HEK293 (cell line): ENCODE results near the gene BCAN.

ENCODE experiments used
- KLF7 ChIP-seq: fragments of 450-650 bp; formaldehyde crosslinking; IDR thresholded peaks from 2 replicates; pipeline ENCODE4 v1.5.1; 2016; ENCODE audit warnings: missing biosample characterization, missing genetic modification characterization, borderline replicate concordance
- ZBTB7A ChIP-seq: fragments of 450-650 bp; formaldehyde crosslinking; IDR thresholded peaks from 2 replicates; pipeline ENCODE4 v1.5.1; 2016; ENCODE audit warnings: low read depth, missing biosample characterization, missing genetic modification characterization
- ZNF211 ChIP-seq: fragments of 450-650 bp; formaldehyde crosslinking; IDR thresholded peaks from 2 replicates; pipeline ENCODE4 v1.5.1; 2016; ENCODE audit warnings: low read depth, missing biosample characterization, missing genetic modification characterization
- ZNF530 ChIP-seq: fragments of 450-650 bp; formaldehyde crosslinking; IDR thresholded peaks from 2 replicates; pipeline ENCODE4 v1.5.1; 2016; ENCODE audit warnings: low read depth, missing biosample characterization, missing genetic modification characterization
- TF ChIP-seq, protein P1 (sequence below): fragments of 450-650 bp; formaldehyde crosslinking; IDR thresholded peaks from 2 replicates; pipeline ENCODE4 v1.5.1; 2016; ENCODE audit warnings: missing biosample characterization, missing genetic modification characterization
- TF ChIP-seq, protein P2 (sequence below): fragments of 450-650 bp; formaldehyde crosslinking; IDR thresholded peaks from 2 replicates; pipeline ENCODE4 v1.5.1; 2017; ENCODE audit warnings: missing biosample characterization, missing genetic modification characterization
- TF ChIP-seq, protein P3 (sequence below): fragments of 450-650 bp; formaldehyde crosslinking; IDR thresholded peaks from 2 replicates; pipeline ENCODE4 v1.5.1; 2016; ENCODE audit warnings: missing biosample characterization, missing genetic modification characterization

DNA sequence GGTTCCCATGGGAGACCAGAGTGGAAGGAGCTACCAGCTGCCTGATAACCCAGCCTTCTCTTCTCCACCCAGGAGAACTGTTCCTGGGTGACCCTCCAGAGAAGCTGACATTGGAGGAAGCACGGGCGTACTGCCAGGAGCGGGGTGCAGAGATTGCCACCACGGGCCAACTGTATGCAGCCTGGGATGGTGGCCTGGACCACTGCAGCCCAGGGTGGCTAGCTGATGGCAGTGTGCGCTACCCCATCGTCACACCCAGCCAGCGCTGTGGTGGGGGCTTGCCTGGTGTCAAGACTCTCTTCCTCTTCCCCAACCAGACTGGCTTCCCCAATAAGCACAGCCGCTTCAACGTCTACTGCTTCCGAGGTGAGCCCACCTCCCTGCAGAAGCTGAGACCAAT is 6.6 kb downstream of the BCAN start:
- TF ChIP-seq, protein P1, sequence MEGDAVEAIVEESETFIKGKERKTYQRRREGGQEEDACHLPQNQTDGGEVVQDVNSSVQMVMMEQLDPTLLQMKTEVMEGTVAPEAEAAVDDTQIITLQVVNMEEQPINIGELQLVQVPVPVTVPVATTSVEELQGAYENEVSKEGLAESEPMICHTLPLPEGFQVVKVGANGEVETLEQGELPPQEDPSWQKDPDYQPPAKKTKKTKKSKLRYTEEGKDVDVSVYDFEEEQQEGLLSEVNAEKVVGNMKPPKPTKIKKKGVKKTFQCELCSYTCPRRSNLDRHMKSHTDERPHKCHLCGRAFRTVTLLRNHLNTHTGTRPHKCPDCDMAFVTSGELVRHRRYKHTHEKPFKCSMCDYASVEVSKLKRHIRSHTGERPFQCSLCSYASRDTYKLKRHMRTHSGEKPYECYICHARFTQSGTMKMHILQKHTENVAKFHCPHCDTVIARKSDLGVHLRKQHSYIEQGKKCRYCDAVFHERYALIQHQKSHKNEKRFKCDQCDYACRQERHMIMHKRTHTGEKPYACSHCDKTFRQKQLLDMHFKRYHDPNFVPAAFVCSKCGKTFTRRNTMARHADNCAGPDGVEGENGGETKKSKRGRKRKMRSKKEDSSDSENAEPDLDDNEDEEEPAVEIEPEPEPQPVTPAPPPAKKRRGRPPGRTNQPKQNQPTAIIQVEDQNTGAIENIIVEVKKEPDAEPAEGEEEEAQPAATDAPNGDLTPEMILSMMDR (tag by site-specific recombination): no peak
- TF ChIP-seq, protein P2, sequence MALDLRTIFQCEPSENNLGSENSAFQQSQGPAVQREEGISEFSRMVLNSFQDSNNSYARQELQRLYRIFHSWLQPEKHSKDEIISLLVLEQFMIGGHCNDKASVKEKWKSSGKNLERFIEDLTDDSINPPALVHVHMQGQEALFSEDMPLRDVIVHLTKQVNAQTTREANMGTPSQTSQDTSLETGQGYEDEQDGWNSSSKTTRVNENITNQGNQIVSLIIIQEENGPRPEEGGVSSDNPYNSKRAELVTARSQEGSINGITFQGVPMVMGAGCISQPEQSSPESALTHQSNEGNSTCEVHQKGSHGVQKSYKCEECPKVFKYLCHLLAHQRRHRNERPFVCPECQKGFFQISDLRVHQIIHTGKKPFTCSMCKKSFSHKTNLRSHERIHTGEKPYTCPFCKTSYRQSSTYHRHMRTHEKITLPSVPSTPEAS: no peak
- TF ChIP-seq ZBTB7A (tag by site-specific recombination) (no peak), ZNF530 (tag by site-specific recombination) (no peak), KLF7 (tag by site-specific recombination) (no peak), ZNF211 (tag by site-specific recombination) (no peak)
- TF ChIP-seq, protein P3, sequence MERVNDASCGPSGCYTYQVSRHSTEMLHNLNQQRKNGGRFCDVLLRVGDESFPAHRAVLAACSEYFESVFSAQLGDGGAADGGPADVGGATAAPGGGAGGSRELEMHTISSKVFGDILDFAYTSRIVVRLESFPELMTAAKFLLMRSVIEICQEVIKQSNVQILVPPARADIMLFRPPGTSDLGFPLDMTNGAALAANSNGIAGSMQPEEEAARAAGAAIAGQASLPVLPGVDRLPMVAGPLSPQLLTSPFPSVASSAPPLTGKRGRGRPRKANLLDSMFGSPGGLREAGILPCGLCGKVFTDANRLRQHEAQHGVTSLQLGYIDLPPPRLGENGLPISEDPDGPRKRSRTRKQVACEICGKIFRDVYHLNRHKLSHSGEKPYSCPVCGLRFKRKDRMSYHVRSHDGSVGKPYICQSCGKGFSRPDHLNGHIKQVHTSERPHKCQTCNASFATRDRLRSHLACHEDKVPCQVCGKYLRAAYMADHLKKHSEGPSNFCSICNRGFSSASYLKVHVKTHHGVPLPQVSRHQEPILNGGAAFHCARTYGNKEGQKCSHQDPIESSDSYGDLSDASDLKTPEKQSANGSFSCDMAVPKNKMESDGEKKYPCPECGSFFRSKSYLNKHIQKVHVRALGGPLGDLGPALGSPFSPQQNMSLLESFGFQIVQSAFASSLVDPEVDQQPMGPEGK (tag by site-specific recombination): no peak
